IMR-90 (cell line): ENCODE results near the gene SDHAF1. TPM values are rescaled to one million over a fixed set of nuclear protein-coding genes. Genes with fewer than 3 reads are reported as not detected.

Source experiments
- ATAC-seq: fragments of 200-7000 bp; cut with Tn5 transposase; 2 replicates; pipeline ENCODE4 v1.9.1; 2020; ENCODE audit warnings: low read depth, mild to moderate bottlenecking, moderate library complexity
- BruUV-seq: library from RNA; stranded (reverse); fragments of 400-500 nt; replicated peaks from 2 replicates; lab custom pipeline; 2021; lab: Mats Ljungman, UMichigan
- CTCF ChIA-PET: fragments of 300-600 bp; formaldehyde crosslinking; extraction: SDS; loops from one replicate; lab custom pipeline; 2021; ENCODE audit warnings: antibody characterized with exemption; lab: Yijun Ruan, JAX
- POLR2A ChIA-PET: fragments of 300-600 bp; sonication (Branson Sonifier 250); formaldehyde crosslinking; loops from one replicate; lab custom pipeline; 2022; ENCODE audit warnings: antibody characterized with exemption; ENCODE audit not compliant: unreplicated experiment; lab: Charles Lee
- DNase-seq: peaks from one replicate; pipeline ENCODE4 v3.0.0; 2013
- H2AFZ ChIP-seq: replicated peaks from 2 replicates; pipeline ENCODE3; 2013; ENCODE audit warnings: low read length, mild to moderate bottlenecking; ENCODE audit not compliant: poor library complexity
- H2AK5ac ChIP-seq: 2 replicates; pipeline ENCODE4 v1.6.1; 2013; ENCODE audit warnings: low read depth, low read length, inconsistent platforms
- H2AK9ac ChIP-seq: replicated peaks from 2 replicates; pipeline ENCODE3; 2013; ENCODE audit warnings: mild to moderate bottlenecking, low read depth, low read length, moderate library complexity; ENCODE audit not compliant: poor library complexity
- H2BK120ac ChIP-seq: 2 replicates; pipeline ENCODE4 v1.6.1; 2013; ENCODE audit warnings: low read depth, low read length, inconsistent platforms
- H2BK15ac ChIP-seq: 3 replicates; pipeline ENCODE4 v1.6.1; 2013; ENCODE audit warnings: low read depth, low read length, inconsistent platforms
- H2BK20ac ChIP-seq: 2 replicates; pipeline ENCODE4 v1.6.1; 2013; ENCODE audit warnings: low read depth, mild to moderate bottlenecking, inconsistent platforms, low read length, moderate library complexity
- H2BK5ac ChIP-seq: 2 replicates; pipeline ENCODE4 v1.6.1; 2013; ENCODE audit warnings: mild to moderate bottlenecking, low read depth, low read length, inconsistent platforms; ENCODE audit not compliant: poor library complexity, severe bottlenecking
- H3K14ac ChIP-seq: replicated peaks from 2 replicates; pipeline ENCODE4 v1.6.1; 2013; ENCODE audit warnings: low read depth, low read length, inconsistent platforms
- H3K18ac ChIP-seq: 2 replicates; pipeline ENCODE4 v1.6.1; 2013; ENCODE audit warnings: low read depth, low read length, control low read depth
- H3K23ac ChIP-seq: 2 replicates; pipeline ENCODE4 v1.6.1; 2013; ENCODE audit warnings: low read depth, low read length, inconsistent platforms
- H3K27ac ChIP-seq: 2 replicates; pipeline ENCODE4 v1.5.1; 2013; ENCODE audit warnings: mild to moderate bottlenecking, control low read depth, low read length; ENCODE audit not compliant: insufficient read depth
- H3K27me3 ChIP-seq: 2 replicates; pipeline ENCODE4 v1.6.1; 2013; ENCODE audit warnings: low read length; ENCODE audit not compliant: control insufficient read depth, insufficient read depth
- H3K36me3 ChIP-seq: 2 replicates; pipeline ENCODE4 v1.6.1; 2013; ENCODE audit warnings: low read length, mixed read lengths; ENCODE audit not compliant: control insufficient read depth, insufficient read depth
- H3K4ac ChIP-seq: 2 replicates; pipeline ENCODE4 v1.6.1; 2013; ENCODE audit warnings: low read depth, low read length, inconsistent platforms
- H3K4me1 ChIP-seq: 2 replicates; pipeline ENCODE4 v1.6.1; 2013; ENCODE audit warnings: low read length, mixed read lengths; ENCODE audit not compliant: control insufficient read depth, insufficient read depth
- H3K4me2 ChIP-seq: 2 replicates; pipeline ENCODE4 v1.6.1; 2013; ENCODE audit warnings: low read depth, mild to moderate bottlenecking, control low read depth, low read length, moderate library complexity
- H3K4me3 ChIP-seq: 2 replicates; pipeline ENCODE4 v1.5.1; 2013; ENCODE audit warnings: low read depth, mild to moderate bottlenecking, control low read depth, low read length, moderate library complexity; ENCODE audit not compliant: insufficient read depth
- H3K56ac ChIP-seq: 2 replicates; pipeline ENCODE4 v1.6.1; 2013; ENCODE audit warnings: low read length, inconsistent platforms; ENCODE audit not compliant: insufficient read depth; ENCODE audit errors: extremely low read depth
- H3K79me1 ChIP-seq, 2 experiments: 2 replicates each; pipeline ENCODE4 v1.6.1; 2013; ENCODE audit warnings: low read length in 2 of 2, inconsistent platforms in 1 of 2, low read depth in 1 of 2
- H3K9ac ChIP-seq: 2 replicates; pipeline ENCODE4 v1.6.1; 2013; ENCODE audit warnings: low read depth, low read length, control low read depth
- H3K9me1 ChIP-seq: 2 replicates; pipeline ENCODE4 v1.6.1; 2013; ENCODE audit warnings: low read length, inconsistent platforms; ENCODE audit not compliant: insufficient read depth
- H3K9me3 ChIP-seq: 2 replicates; pipeline ENCODE4 v1.6.1; 2013; ENCODE audit warnings: low read length; ENCODE audit not compliant: control insufficient read depth, insufficient read depth
- H4K20me1 ChIP-seq: 2 replicates; pipeline ENCODE4 v1.6.1; 2013; ENCODE audit warnings: low read length, inconsistent platforms; ENCODE audit not compliant: insufficient read depth
- H4K5ac ChIP-seq: 2 replicates; pipeline ENCODE4 v1.6.1; 2013; ENCODE audit warnings: mild to moderate bottlenecking, low read depth, low read length, control low read depth
- H4K8ac ChIP-seq, 2 experiments: 2 replicates each; pipeline ENCODE4 v1.6.1; 2013; ENCODE audit warnings: low read depth in 2 of 2, low read length in 2 of 2, control low read depth in 1 of 2, inconsistent platforms in 1 of 2
- H4K91ac ChIP-seq: 2 replicates; pipeline ENCODE4 v1.6.1; 2013; ENCODE audit warnings: low read depth, low read length, inconsistent platforms; ENCODE audit not compliant: insufficient read depth
- BHLHE40 ChIP-seq: fragments of 150-350 bp; IDR thresholded peaks from 2 replicates; pipeline ENCODE4 v1.6.1; 2016; ENCODE audit warnings: mild to moderate bottlenecking, low read depth, low read length
- CEBPB ChIP-seq: IDR thresholded peaks from 2 replicates; pipeline ENCODE4 v1.6.1; 2012; ENCODE audit warnings: low read depth, low read length, improper control_type of control experiment
- CHD1 ChIP-seq: IDR thresholded peaks from 2 replicates; pipeline ENCODE4 v1.6.1; 2012; ENCODE audit warnings: low read depth, low read length, improper control_type of control experiment
- FOS ChIP-seq: fragments of 150-350 bp; IDR thresholded peaks from 2 replicates; pipeline ENCODE4 v1.6.1; 2016; ENCODE audit warnings: low read depth, low read length
- MAFK ChIP-seq: IDR thresholded peaks from 2 replicates; pipeline ENCODE4 v1.6.1; 2012; ENCODE audit warnings: low read depth, low read length, improper control_type of control experiment
- MAZ ChIP-seq: IDR thresholded peaks from 2 replicates; pipeline ENCODE4 v1.6.1; 2012; ENCODE audit warnings: low read depth, mild to moderate bottlenecking, low read length, improper control_type of control experiment, moderate library complexity, borderline replicate concordance
- MXI1 ChIP-seq: IDR thresholded peaks from 2 replicates; pipeline ENCODE4 v1.6.1; 2012; ENCODE audit warnings: low read depth, mild to moderate bottlenecking, low read length, moderate library complexity, borderline replicate concordance
- NFE2L2 ChIP-seq: fragments of 150-350 bp; IDR thresholded peaks from 2 replicates; pipeline ENCODE4 v1.6.1; 2016; ENCODE audit warnings: low read depth, mild to moderate bottlenecking, low read length
- POLR2A ChIP-seq: IDR thresholded peaks from 2 replicates; pipeline ENCODE4 v1.6.1; 2012; ENCODE audit warnings: mild to moderate bottlenecking, low read depth, low read length
- RAD21 ChIP-seq: IDR thresholded peaks from 2 replicates; pipeline ENCODE4 v1.6.1; 2012; ENCODE audit warnings: low read length, improper control_type of control experiment
- RCOR1 ChIP-seq: IDR thresholded peaks from 2 replicates; pipeline ENCODE4 v1.6.1; 2012; ENCODE audit warnings: mild to moderate bottlenecking, low read length, improper control_type of control experiment; ENCODE audit not compliant: insufficient replicate concordance
- RFX5 ChIP-seq: IDR thresholded peaks from 2 replicates; pipeline ENCODE4 v1.8.0; 2012; ENCODE audit warnings: low read depth, mild to moderate bottlenecking, low read length, moderate library complexity
- SMC3 ChIP-seq: fragments of 150-350 bp; IDR thresholded peaks from 2 replicates; pipeline ENCODE4 v1.6.1; 2016; ENCODE audit warnings: low read depth, mild to moderate bottlenecking, antibody characterized with exemption, low read length, moderate library complexity
- WGBS, 2 experiments: methylation state at CpG; one replicate each; pipeline versions ENCODE4 v1.1.5 to v1.1.7; 2013; ENCODE audit warnings: missing lambda C conversion rate in 2 of 2; ENCODE audit not compliant: insufficient read length in 1 of 2; ENCODE audit errors: extremely low coverage in 2 of 2; 5-methylcytosine and 5-hydroxymethylcytosine counted together
- dilution Hi-C: fragments of 300-500 bp; cut with HindIII; formaldehyde crosslinking; loops from one replicate; pipeline ENCODE4 v1.14.3; 2018; ENCODE audit warnings: low sequenced_read_pairs; ENCODE audit not compliant: unreplicated experiment
- in situ Hi-C: fragments of 300-500 bp; cut with MboI; formaldehyde crosslinking; loops from 3 replicates; pipeline ENCODE4 v1.14.3; 2019; ENCODE audit warnings: low sequenced_read_pairs, inconsistent platforms, mixed read lengths
- intact Hi-C: fragments of 100-400 bp; cut with micrococcal nuclease; formaldehyde crosslinking; loops from 2 replicates; pipeline ENCODE4 v1.10.0; 2022
- polyA plus RNA-seq, 3 experiments: library from polyadenylated mRNA; depleted of rRNA; stranded (reverse); fragments of >200 nt; gene quantifications; 2 replicates each; pipeline ENCODE4 v1.2.3, GENCODE V29; 2012; ENCODE audit warnings: low replicate concordance in 1 of 3
- total RNA-seq: library from RNA; depleted of rRNA; stranded (reverse); fragments of >200 nt; gene quantifications from 2 replicates; pipeline ENCODE4 v1.2.3, GENCODE V29; 2012
- TF ChIP-seq, protein P1 (sequence below): fragments of 150-350 bp; IDR thresholded peaks from 2 replicates; pipeline ENCODE4 v1.6.1; 2017; ENCODE audit warnings: mild to moderate bottlenecking, antibody characterized with exemption, low read length, low read depth
- TF ChIP-seq, protein P2 (sequence below): conservative IDR thresholded peaks from 2 replicates; pipeline ENCODE4 v1.5.1; 2012; ENCODE audit warnings: mild to moderate bottlenecking, low read depth, low read length, improper control_type of control experiment

The SDHAF1 gene
- total and polyA plus RNA-seq, 2 of the 4 experiments (the other 2 are of a cell fraction), result 4.8 to 9.9 TPM

DNA sequence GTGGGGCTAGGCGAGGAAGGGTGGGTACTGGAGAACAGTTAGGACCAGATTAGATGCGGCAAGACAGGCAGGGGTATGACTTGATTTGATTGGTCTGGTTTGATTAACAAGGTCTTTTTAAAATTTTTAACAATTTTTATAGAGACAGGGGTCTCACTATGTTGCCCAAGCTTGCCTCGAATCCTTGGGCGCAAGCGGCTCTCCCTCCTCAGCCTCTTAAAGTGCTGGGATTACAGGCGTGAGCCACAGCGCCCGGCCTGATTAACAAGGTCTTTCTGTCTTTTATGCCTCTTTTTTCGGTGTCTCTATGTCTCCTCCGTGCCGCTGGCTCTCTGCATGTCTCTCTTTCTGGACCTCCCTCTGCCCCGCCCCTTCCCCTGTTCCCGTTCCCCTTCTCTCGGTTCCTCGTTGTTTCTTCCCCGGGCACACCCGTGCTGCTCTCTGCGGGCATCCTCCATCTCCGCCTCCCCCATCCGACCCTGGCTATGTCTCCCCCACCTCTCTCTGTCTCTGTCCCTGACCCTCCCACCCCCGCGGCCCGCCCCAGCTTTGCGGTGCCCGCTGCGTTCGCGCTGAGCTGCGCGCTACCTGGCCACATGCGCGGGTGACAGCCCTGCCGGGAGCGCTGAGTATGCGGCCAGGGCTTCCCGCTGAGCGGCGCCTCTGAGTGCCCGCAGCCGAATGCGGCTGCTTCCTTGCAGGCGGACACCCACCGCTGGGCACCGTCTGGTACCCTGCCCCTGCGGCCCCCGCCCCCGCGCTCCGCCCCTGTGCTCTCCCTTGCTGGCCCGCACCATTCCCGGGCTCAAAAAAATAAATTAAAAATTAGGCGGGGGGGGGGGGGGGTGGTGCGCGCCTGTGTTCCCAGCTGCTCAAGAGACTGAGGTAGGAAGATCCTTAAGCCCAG, 8.1 kb upstream of the SDHAF1 start (continued):
- TF ChIP-seq FOS (no peak), BHLHE40 (no peak)

DNA sequence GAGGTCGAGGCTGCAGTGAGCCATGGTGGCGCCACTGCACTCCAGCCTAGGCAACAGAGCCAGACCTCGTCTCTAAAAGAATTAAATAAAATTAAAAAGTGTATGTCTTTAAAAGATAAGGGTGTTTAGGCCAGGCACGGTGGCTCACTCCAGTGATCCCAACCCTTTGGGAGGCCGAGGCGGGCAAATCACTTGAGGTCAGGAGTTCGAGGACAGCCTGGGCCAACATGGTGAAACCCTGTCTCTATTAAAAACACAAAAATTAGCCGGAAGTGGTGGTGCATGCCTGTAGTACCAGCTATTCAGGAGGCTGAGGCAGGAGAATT, 7.5 kb upstream of the SDHAF1 start:
- Histone ChIP-seq H4K91ac (no peak overlapping the region), H3K56ac (no peak overlapping the region), H3K36me3 (no peaks in the 10 kb centered on the region), H3K4me2 (no peak overlapping the region), H3K79me1 (no peaks in the 10 kb centered on the region), H3K4ac (no peak overlapping the region), H3K4me3 (no peak overlapping the region), H2BK15ac (no peak overlapping the region), H2BK120ac (no peak overlapping the region), H3K4me1 (no peaks in the 10 kb centered on the region), H2BK5ac (no peak overlapping the region), H2AK9ac (no peak overlapping the region), H2AFZ (no peak overlapping the region), H4K20me1 (no peaks in the 10 kb centered on the region; the same call in 1 of the 2 replicates), H2BK20ac (no peak overlapping the region), H3K9ac (no peak overlapping the region), H3K18ac (no peak overlapping the region), H3K27ac (no peak overlapping the region), H3K9me3 (peaks cover 5% of the 10 kb centered on the region), H2AK5ac (no peak overlapping the region), H3K9me1 (no peaks in the 10 kb centered on the region), H3K27me3 (peaks cover 27% of the 10 kb centered on the region), H3K14ac (no peak overlapping the region), H4K5ac (no peak overlapping the region), H3K23ac (no peak overlapping the region), H4K8ac (no peak overlapping the region)
- ChIA-PET POLR2A (no interaction called here), CTCF (no interaction called here)
- no peak for TF ChIP-seq NFE2L2
- TF ChIP-seq, protein P1, sequence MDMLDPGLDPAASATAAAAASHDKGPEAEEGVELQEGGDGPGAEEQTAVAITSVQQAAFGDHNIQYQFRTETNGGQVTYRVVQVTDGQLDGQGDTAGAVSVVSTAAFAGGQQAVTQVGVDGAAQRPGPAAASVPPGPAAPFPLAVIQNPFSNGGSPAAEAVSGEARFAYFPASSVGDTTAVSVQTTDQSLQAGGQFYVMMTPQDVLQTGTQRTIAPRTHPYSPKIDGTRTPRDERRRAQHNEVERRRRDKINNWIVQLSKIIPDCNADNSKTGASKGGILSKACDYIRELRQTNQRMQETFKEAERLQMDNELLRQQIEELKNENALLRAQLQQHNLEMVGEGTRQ, result no peak
- no peak for TF ChIP-seq MXI1
- no peak for TF ChIP-seq BHLHE40
- no peak for TF ChIP-seq MAFK
- no peak for TF ChIP-seq POLR2A
- TF ChIP-seq RFX5, result no peak
- TF ChIP-seq MAZ, result no peak
- TF ChIP-seq RCOR1, result no peak
- TF ChIP-seq, protein P2, sequence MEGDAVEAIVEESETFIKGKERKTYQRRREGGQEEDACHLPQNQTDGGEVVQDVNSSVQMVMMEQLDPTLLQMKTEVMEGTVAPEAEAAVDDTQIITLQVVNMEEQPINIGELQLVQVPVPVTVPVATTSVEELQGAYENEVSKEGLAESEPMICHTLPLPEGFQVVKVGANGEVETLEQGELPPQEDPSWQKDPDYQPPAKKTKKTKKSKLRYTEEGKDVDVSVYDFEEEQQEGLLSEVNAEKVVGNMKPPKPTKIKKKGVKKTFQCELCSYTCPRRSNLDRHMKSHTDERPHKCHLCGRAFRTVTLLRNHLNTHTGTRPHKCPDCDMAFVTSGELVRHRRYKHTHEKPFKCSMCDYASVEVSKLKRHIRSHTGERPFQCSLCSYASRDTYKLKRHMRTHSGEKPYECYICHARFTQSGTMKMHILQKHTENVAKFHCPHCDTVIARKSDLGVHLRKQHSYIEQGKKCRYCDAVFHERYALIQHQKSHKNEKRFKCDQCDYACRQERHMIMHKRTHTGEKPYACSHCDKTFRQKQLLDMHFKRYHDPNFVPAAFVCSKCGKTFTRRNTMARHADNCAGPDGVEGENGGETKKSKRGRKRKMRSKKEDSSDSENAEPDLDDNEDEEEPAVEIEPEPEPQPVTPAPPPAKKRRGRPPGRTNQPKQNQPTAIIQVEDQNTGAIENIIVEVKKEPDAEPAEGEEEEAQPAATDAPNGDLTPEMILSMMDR, result no peak
- TF ChIP-seq SMC3, result no peak
- no peak for TF ChIP-seq CHD1
- no peak for TF ChIP-seq FOS
- no peak for TF ChIP-seq CEBPB
- no peak for TF ChIP-seq RAD21
- no TSS peak for BruUV-seq
- intact Hi-C loops, result no loop called here
- WGBS, 2 experiments, result 20% methylated on average over 1 of the region's 8 CpGs; no CpG with 5 or more reads in 1 of the 2 experiments
- no peak; the same call in 1 of the 2 replicates for ATAC-seq
- in situ Hi-C loops, result no loop called here
- DNase-seq, result no peak
- dilution Hi-C loops, result no loop called here
